Measurements from ENCODE around the gene APOM.
A peak's percentile ranks its signal among the peaks of the same experiment; 100 is the strongest.

APOM gene

GRCh38 chr6:31666337-31666965, 10.8 kb downstream of the APOM start:
- no peaks in the 10 kb centered on the region for H3K27me3 ChIP-seq (ENCODE audit: insufficient read depth, low read length)
- peaks cover 12% of the 10 kb centered on the region for H3K4me1 ChIP-seq (ENCODE audit: insufficient read depth, low read length)
- peak overlapping the region; percentile 87 for H3K9ac ChIP-seq (ENCODE audit: low read depth, low read length)
- H3K36me3 ChIP-seq (ENCODE audit: insufficient read depth, low read length), result peaks cover 72% of the 10 kb centered on the region
- peak overlapping the region; percentile 96 for H3K4me3 ChIP-seq (ENCODE audit: low read length)
- no peaks in the 10 kb centered on the region for H3K9me3 ChIP-seq (ENCODE audit: insufficient read depth, low read depth, low read length)
- peak overlapping the region; percentile 82 for H3K27ac ChIP-seq (ENCODE audit: low read depth, low read length)
- WGBS, result 12% methylated on average over 15 of the region's 15 CpGs

DNA sequence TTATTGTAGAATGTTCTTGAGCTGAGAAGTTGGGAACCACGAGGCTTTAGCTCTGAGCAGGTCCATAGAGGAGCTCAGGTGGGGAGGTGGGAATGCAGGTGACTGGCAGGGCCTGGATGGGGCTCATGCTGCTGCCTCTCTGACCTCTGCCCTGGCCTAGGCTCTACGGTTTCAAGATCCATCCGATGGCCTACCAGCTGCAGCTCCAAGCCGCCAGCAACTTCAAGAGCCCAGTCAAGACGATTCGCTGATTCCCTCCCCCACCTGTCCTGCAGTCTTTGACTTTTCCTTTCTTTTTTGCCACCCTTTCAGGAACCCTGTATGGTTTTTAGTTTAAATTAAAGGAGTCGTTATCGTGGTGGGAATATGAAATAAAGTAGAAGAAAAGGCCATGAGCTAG, 14.0 kb downstream of the APOM start, which contains the start of gene LY6G5B:
TSS of gene LY6G5B (plus strand) at position 301 of the 400 bp plus-strand sequence. CDS start 975 bp downstream, outside the sequence.
- Histone ChIP-seq H3K4me3 (ENCODE audit: low read length) (no peak within 1 kb of the TSS), H3K4me1 (ENCODE audit: insufficient read depth, low read length) (no peaks in the 10 kb centered on the region), H3K27me3 (ENCODE audit: insufficient read depth, low read length) (no peaks in the 10 kb centered on the region), H3K9me3 (ENCODE audit: insufficient read depth, low read depth, low read length) (no peaks in the 10 kb centered on the region), H3K9ac (ENCODE audit: low read depth, low read length) (no peak within 1 kb of the TSS), H3K36me3 (ENCODE audit: insufficient read depth, low read length) (peaks cover 64% of the 10 kb centered on the region), H3K27ac (ENCODE audit: low read depth, low read length) (no peak within 1 kb of the TSS)
- 89% methylated on average over 8 of the region's 8 CpGs for WGBS

- H3K4me3 ChIP-seq (ENCODE audit: low read length), result no peak overlapping the region
- no peaks in the 10 kb centered on the region for H3K4me1 ChIP-seq (ENCODE audit: insufficient read depth, low read length)
- H3K9ac ChIP-seq (ENCODE audit: low read depth, low read length), result no peak overlapping the region
- H3K27ac ChIP-seq (ENCODE audit: low read depth, low read length), result no peak overlapping the region
- WGBS, result 81% methylated on average over 4 of the region's 4 CpGs
- peaks cover 18% of the 10 kb centered on the region for H3K36me3 ChIP-seq (ENCODE audit: insufficient read depth, low read length)
- H3K27me3 ChIP-seq (ENCODE audit: insufficient read depth, low read length), result peaks cover 6% of the 10 kb centered on the region
- no peaks in the 10 kb centered on the region for H3K9me3 ChIP-seq (ENCODE audit: insufficient read depth, low read depth, low read length)
Observed at GRCh38 chr6:31676322-31676903, 20.7 kb downstream of the APOM start.

- Histone ChIP-seq H3K36me3 (ENCODE audit: insufficient read depth, low read length) (peaks cover 14% of the 10 kb centered on the region), H3K4me1 (ENCODE audit: insufficient read depth, low read length) (no peaks in the 10 kb centered on the region), H3K4me3 (ENCODE audit: low read length) (no peak overlapping the region), H3K9ac (ENCODE audit: low read depth, low read length) (no peak overlapping the region), H3K27ac (ENCODE audit: low read depth, low read length) (no peak overlapping the region), H3K9me3 (ENCODE audit: insufficient read depth, low read depth, low read length) (no peaks in the 10 kb centered on the region), H3K27me3 (ENCODE audit: insufficient read depth, low read length) (peaks cover 11% of the 10 kb centered on the region)
- 78% methylated on average over 5 of the region's 6 CpGs for WGBS
Observed at GRCh38 chr6:31676904-31677303, 21.2 kb downstream of the APOM start.

DNA sequence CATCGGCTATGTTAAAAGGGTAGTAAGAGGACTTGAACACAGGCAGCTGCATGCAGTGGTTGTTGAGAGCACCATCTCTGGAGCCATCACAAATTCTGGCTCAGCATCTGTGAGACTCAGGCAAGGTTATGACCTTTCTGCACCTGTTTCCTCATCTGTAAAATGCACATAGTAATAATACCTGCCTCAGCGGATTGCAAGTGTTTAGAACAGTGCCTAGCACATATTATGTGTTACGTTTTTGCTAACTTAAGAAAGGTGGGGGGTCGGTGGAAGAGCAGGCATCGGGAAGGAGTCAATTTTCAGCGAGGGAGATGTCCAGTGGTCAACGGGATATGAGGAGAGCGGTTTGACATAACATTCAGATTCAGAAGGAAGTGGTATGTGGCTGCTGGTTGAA, 22.3 kb downstream of the APOM start:
- no peak overlapping the region for H3K4me3 ChIP-seq (ENCODE audit: low read length)
- no peak overlapping the region for H3K9ac ChIP-seq (ENCODE audit: low read depth, low read length)
- peaks cover 20% of the 10 kb centered on the region for H3K27me3 ChIP-seq (ENCODE audit: insufficient read depth, low read length)
- H3K4me1 ChIP-seq (ENCODE audit: insufficient read depth, low read length), result no peaks in the 10 kb centered on the region
- H3K27ac ChIP-seq (ENCODE audit: low read depth, low read length), result no peak overlapping the region
- H3K9me3 ChIP-seq (ENCODE audit: insufficient read depth, low read depth, low read length), result no peaks in the 10 kb centered on the region
- 81% methylated on average over 8 of the region's 8 CpGs for WGBS
- peaks cover 6% of the 10 kb centered on the region for H3K36me3 ChIP-seq (ENCODE audit: insufficient read depth, low read length)

DNA sequence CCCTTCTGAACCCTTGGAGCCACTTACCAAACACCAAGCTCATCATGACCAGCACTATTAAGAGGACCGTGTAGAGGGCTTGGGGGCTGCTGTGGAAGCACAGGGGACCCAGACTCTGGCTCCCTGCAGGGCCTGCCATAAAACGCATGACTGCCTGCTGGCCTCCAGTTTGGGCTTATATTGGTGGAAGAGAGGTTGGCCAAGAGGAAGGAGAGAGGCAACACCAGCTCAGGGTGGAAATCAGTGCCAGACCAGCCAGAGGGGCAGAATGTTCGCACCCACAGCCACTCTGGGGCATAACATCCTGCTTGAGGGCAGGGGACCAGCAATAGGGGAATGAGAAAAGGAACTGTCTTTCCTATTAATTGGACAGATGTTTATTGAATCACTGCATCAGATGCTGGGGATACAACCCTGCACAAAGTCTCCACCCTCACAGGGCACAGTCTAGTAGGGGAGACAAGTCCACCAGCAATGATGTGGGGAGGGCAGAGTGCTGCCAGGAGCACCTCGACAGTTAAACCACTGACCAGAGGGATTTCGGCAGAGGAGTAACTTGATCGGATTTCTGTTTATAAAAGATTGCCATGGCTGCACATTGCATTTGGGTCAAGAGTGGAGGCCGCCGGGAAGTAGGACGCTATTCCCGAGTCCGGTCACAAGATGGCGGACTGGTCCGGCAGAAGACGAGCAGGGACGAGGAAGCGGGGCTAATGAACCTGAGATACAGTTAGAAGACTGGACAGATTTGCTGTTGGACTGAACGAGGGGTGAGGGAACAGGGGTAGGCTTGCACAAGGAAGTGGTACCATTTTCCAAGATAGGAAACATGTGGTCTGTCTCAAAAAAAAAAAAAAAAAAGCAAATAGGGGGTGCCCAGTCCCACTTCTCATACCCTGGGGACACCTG, 24.8 kb downstream of the APOM start, which contains the start of gene LY6G5C:
TSS of gene LY6G5C (minus strand) at position 842 of the 909 bp plus-strand sequence. CDS start at position 148, 694 bp downstream.
- H3K4me3 ChIP-seq (ENCODE audit: low read length), result peak within 1 kb of the TSS; percentile 60
- peak within 1 kb of the TSS; percentile 31; the same call in 1 of the 2 replicates for H3K9ac ChIP-seq (ENCODE audit: low read depth, low read length)
- H3K27ac ChIP-seq (ENCODE audit: low read depth, low read length), result no peak within 1 kb of the TSS
- WGBS, result 18% methylated on average over 17 of the region's 17 CpGs
- H3K4me1 ChIP-seq (ENCODE audit: insufficient read depth, low read length), result no peaks in the 10 kb centered on the region
- no peaks in the 10 kb centered on the region for H3K36me3 ChIP-seq (ENCODE audit: insufficient read depth, low read length)
- H3K27me3 ChIP-seq (ENCODE audit: insufficient read depth, low read length), result peaks cover 20% of the 10 kb centered on the region
- H3K9me3 ChIP-seq (ENCODE audit: insufficient read depth, low read depth, low read length), result no peaks in the 10 kb centered on the region

DNA sequence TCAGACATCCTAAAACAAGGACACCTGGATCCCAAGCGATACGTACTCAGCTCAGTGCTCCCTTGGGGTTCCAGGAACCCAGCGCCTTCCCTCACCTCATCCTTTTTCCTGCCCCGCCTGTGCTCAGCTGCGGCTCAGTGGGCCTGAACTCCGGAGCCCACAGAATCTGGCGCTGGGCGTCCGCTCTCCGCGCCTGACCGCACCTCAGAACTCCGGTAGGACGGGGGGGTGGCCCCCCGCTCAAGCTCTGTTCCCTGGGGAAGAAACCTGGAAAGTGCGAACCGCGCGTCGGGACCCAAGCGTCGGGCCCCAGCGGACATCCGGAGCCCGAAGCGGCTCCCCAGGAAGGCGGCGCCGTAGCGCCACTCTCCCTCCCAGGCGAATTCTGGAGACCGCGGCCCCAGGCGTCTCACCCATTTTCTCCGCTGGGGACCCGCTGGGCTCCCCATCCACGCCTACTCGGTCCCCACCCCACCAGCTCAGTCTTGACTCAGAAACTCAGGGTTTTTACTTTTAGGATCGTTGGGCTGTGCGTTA, 25.5 kb downstream of the APOM start:
- Histone ChIP-seq H3K36me3 (ENCODE audit: insufficient read depth, low read length) (peaks cover 2% of the 10 kb centered on the region), H3K27me3 (ENCODE audit: insufficient read depth, low read length) (peaks cover 20% of the 10 kb centered on the region), H3K9me3 (ENCODE audit: insufficient read depth, low read depth, low read length) (no peaks in the 10 kb centered on the region), H3K4me1 (ENCODE audit: insufficient read depth, low read length) (no peaks in the 10 kb centered on the region), H3K27ac (ENCODE audit: low read depth, low read length) (no peak overlapping the region), H3K9ac (ENCODE audit: low read depth, low read length) (peak overlapping the region; percentile 31; the same call in 1 of the 2 replicates), H3K4me3 (ENCODE audit: low read length) (peak overlapping the region; percentile 60)
- WGBS, result 1% methylated on average over 40 of the region's 40 CpGs

DNA sequence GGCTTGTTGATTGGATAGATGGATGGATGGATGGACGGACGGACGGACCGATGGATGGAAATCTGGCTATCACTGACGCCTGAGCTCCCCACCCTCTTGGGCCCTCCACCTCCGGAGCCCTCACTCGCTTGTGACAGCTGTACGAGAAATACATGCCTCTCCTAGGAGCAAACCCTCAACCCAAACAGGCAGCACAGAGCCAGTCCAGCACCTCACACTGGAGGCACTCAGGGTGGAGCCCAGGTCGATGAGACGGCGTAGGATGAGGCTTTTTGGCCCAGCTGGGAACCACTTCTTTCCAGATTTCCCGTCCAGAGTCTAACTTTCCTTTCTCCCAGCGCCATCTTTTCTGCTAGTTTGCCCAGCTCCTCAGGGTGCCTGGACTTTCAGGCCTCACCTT, 27.9 kb downstream of the APOM start:
- no peaks in the 10 kb centered on the region for H3K4me1 ChIP-seq (ENCODE audit: insufficient read depth, low read length)
- H3K36me3 ChIP-seq (ENCODE audit: insufficient read depth, low read length), result peaks cover 26% of the 10 kb centered on the region
- 67% methylated on average over 13 of the region's 13 CpGs for WGBS
- no peaks in the 10 kb centered on the region for H3K9me3 ChIP-seq (ENCODE audit: insufficient read depth, low read depth, low read length)
- no peak overlapping the region for H3K27ac ChIP-seq (ENCODE audit: low read depth, low read length)
- no peak overlapping the region for H3K9ac ChIP-seq (ENCODE audit: low read depth, low read length)
- H3K27me3 ChIP-seq (ENCODE audit: insufficient read depth, low read length), result peaks cover 20% of the 10 kb centered on the region
- H3K4me3 ChIP-seq (ENCODE audit: low read length), result peak overlapping the region; percentile 65

GRCh38 chr6:31686483-31686882, 30.8 kb downstream of the APOM start:
- no peak overlapping the region for H3K9ac ChIP-seq (ENCODE audit: low read depth, low read length)
- no peaks in the 10 kb centered on the region for H3K4me1 ChIP-seq (ENCODE audit: insufficient read depth, low read length)

GRCh38 chr6:31687321-31687720, 31.6 kb downstream of the APOM start:
- WGBS, result 87% methylated on average over 8 of the region's 8 CpGs
- H3K9me3 ChIP-seq (ENCODE audit: insufficient read depth, low read depth, low read length), result no peaks in the 10 kb centered on the region
- H3K4me1 ChIP-seq (ENCODE audit: insufficient read depth, low read length), result no peaks in the 10 kb centered on the region
- H3K36me3 ChIP-seq (ENCODE audit: insufficient read depth, low read length), result peaks cover 57% of the 10 kb centered on the region
- H3K4me3 ChIP-seq (ENCODE audit: low read length), result no peak overlapping the region
- peaks cover 5% of the 10 kb centered on the region for H3K27me3 ChIP-seq (ENCODE audit: insufficient read depth, low read length)
- H3K27ac ChIP-seq (ENCODE audit: low read depth, low read length), result no peak overlapping the region
- no peak overlapping the region for H3K9ac ChIP-seq (ENCODE audit: low read depth, low read length)

More at GRCh38 chr6:31686483-31686882, 30.8 kb downstream of the APOM start:
- no peaks in the 10 kb centered on the region for H3K9me3 ChIP-seq (ENCODE audit: insufficient read depth, low read depth, low read length)
- WGBS, result 89% methylated on average over 5 of the region's 5 CpGs
- no peak overlapping the region for H3K27ac ChIP-seq (ENCODE audit: low read depth, low read length)
- H3K27me3 ChIP-seq (ENCODE audit: insufficient read depth, low read length), result peaks cover 13% of the 10 kb centered on the region
- peaks cover 50% of the 10 kb centered on the region for H3K36me3 ChIP-seq (ENCODE audit: insufficient read depth, low read length)
- H3K4me3 ChIP-seq (ENCODE audit: low read length), result no peak overlapping the region

Measured in HUES64 (cell line).